Mesenchymal stem cell (in vitro differentiated cells and primary cell): ENCODE measurements around the gene WBP2.

Source experiments
- DNase-seq: peaks from one replicate; pipeline ENCODE4 v3.0.0-alpha.2; 2013
- H2AFZ ChIP-seq: one replicate; pipeline ENCODE4 v1.6.1; 2013; ENCODE audit warnings: low read depth, mild to moderate bottlenecking, control low read depth, inconsistent platforms, low read length, moderate library complexity
- H2AK5ac ChIP-seq: 2 replicates; pipeline ENCODE4 v1.6.1; 2013; ENCODE audit warnings: low read length, moderate library complexity, mild to moderate bottlenecking, inconsistent platforms; ENCODE audit not compliant: severe bottlenecking
- H2BK120ac ChIP-seq: one replicate; pipeline ENCODE4 v1.6.1; 2013; ENCODE audit warnings: low read depth, mild to moderate bottlenecking, inconsistent platforms, low read length, moderate library complexity
- H2BK12ac ChIP-seq, 2 experiments: one replicate each; pipeline ENCODE4 v1.6.1; 2013; ENCODE audit warnings: inconsistent platforms in 2 of 2, low read length in 2 of 2, mild to moderate bottlenecking in 2 of 2, moderate library complexity in 2 of 2, control low read depth in 1 of 2
- H2BK15ac ChIP-seq: one replicate; pipeline ENCODE4 v1.6.1; 2013; ENCODE audit warnings: mild to moderate bottlenecking, low read depth, inconsistent platforms; ENCODE audit not compliant: poor library complexity, severe bottlenecking
- H2BK5ac ChIP-seq: 2 replicates; pipeline ENCODE4 v1.6.1; 2013; ENCODE audit warnings: low read depth, mild to moderate bottlenecking, low read length, control low read depth, inconsistent platforms; ENCODE audit not compliant: poor library complexity, severe bottlenecking
- H3K14ac ChIP-seq, 2 experiments: one replicate each; pipeline ENCODE4 v1.6.1; 2013; ENCODE audit warnings: inconsistent platforms in 2 of 2, low read length in 2 of 2, control low read depth in 1 of 2, mild to moderate bottlenecking in 1 of 2, moderate library complexity in 1 of 2
- H3K18ac ChIP-seq, 2 experiments: one replicate each; pipeline ENCODE4 v1.6.1; 2013; ENCODE audit warnings: inconsistent platforms in 2 of 2, low read length in 2 of 2, control low read depth in 1 of 2, low read depth in 1 of 2, mild to moderate bottlenecking in 1 of 2
- H3K23ac ChIP-seq, 2 experiments: one replicate each; pipeline ENCODE4 v1.6.1; 2013; ENCODE audit warnings: inconsistent platforms in 2 of 2, low read length in 2 of 2, mild to moderate bottlenecking in 2 of 2, moderate library complexity in 2 of 2, control low read depth in 1 of 2
- H3K27ac ChIP-seq: 2 replicates; pipeline ENCODE4 v1.5.1; 2013; ENCODE audit warnings: mild to moderate bottlenecking, moderate library complexity, low read length, control low read depth, inconsistent platforms; ENCODE audit not compliant: poor library complexity, severe bottlenecking
- H3K27me3 ChIP-seq, 2 experiments: 2 replicates each; pipeline versions ENCODE4 v1.6.1 to v1.7.0; 2013; ENCODE audit warnings: low read length in 2 of 2, mild to moderate bottlenecking in 2 of 2, moderate library complexity in 2 of 2, control low read depth in 1 of 2, inconsistent platforms in 1 of 2; ENCODE audit not compliant: control insufficient read depth in 1 of 2, insufficient read depth in 1 of 2
- H3K36me3 ChIP-seq, 2 experiments: 2 replicates each; pipeline versions ENCODE4 v1.6.1 to v1.7.0; 2013; ENCODE audit warnings: low read length in 2 of 2, control low read depth in 1 of 2, inconsistent platforms in 1 of 2, low read depth in 1 of 2, mild to moderate bottlenecking in 1 of 2; ENCODE audit not compliant: insufficient read depth in 2 of 2, control insufficient read depth in 1 of 2
- H3K4ac ChIP-seq, 2 experiments: one replicate each; pipeline ENCODE4 v1.6.1; 2013; ENCODE audit warnings: inconsistent platforms in 2 of 2, low read length in 2 of 2, mild to moderate bottlenecking in 2 of 2, moderate library complexity in 2 of 2, control low read depth in 1 of 2, low read depth in 1 of 2
- H3K4me1 ChIP-seq: 2 replicates; pipeline ENCODE4 v1.6.1; 2013; ENCODE audit warnings: low read depth, low read length, control low read depth; ENCODE audit not compliant: control insufficient read depth, insufficient read depth
- H3K4me2 ChIP-seq: 2 replicates; pipeline ENCODE4 v1.6.1; 2013; ENCODE audit warnings: low read length, mild to moderate bottlenecking, inconsistent platforms; ENCODE audit not compliant: poor library complexity, severe bottlenecking
- H3K4me3 ChIP-seq, 2 experiments: 2 replicates each; pipeline versions ENCODE4 v1.5.1 to v1.7.0; 2013; ENCODE audit warnings: low read length in 2 of 2, mild to moderate bottlenecking in 2 of 2, control low read depth in 1 of 2, low read depth in 1 of 2; ENCODE audit not compliant: insufficient read depth in 1 of 2
- H3K79me1 ChIP-seq: replicated peaks from 2 replicates; pipeline ENCODE4 v1.6.1; 2013; ENCODE audit warnings: mild to moderate bottlenecking, control low read depth, low read length, inconsistent platforms; ENCODE audit not compliant: poor library complexity, severe bottlenecking
- H3K9ac ChIP-seq: 2 replicates; pipeline ENCODE4 v1.7.0; 2013; ENCODE audit warnings: mild to moderate bottlenecking, low read length, moderate library complexity
- H3K9me3 ChIP-seq: 2 replicates; pipeline ENCODE4 v1.7.0; 2013; ENCODE audit warnings: mild to moderate bottlenecking, low read length; ENCODE audit not compliant: control insufficient read depth
- H4K8ac ChIP-seq: one replicate; pipeline ENCODE4 v1.6.1; 2013; ENCODE audit warnings: inconsistent platforms, mild to moderate bottlenecking, low read length, moderate library complexity
- H4K91ac ChIP-seq: one replicate; pipeline ENCODE4 v1.6.1; 2013; ENCODE audit warnings: mild to moderate bottlenecking, low read length, inconsistent platforms
- WGBS: methylation state at CpG from one replicate; pipeline ENCODE4 v1.1.7; 2013; ENCODE audit warnings: mixed read lengths; 5-methylcytosine and 5-hydroxymethylcytosine counted together

The WBP2 gene

GRCh38 chr17:75840799-75841164 is 14.4 kb downstream of the WBP2 start:
- Histone ChIP-seq H3K36me3 (peaks cover 5 to 13% of the 10 kb centered on the region in 2 experiments), H2BK120ac (no peak overlapping the region), H3K4me1 (peaks cover 19% of the 10 kb centered on the region), H4K91ac (no peak overlapping the region), H3K4ac (no peak overlapping the region), H2BK15ac (no peak overlapping the region), H4K8ac (no peak overlapping the region), H3K4me2 (no peak overlapping the region), H2AFZ (no peak overlapping the region), H3K79me1 (no peaks in the 10 kb centered on the region), H2BK5ac (no peak overlapping the region), H3K9ac (no peak overlapping the region), H3K27ac (no peak overlapping the region), H3K4me3 (no peak overlapping the region), H2BK12ac (no peak overlapping the region), H3K23ac (no peak overlapping the region), H2AK5ac (no peak overlapping the region), H3K18ac (no peak overlapping the region), H3K14ac (no peak overlapping the region), H3K27me3 (no peaks in the 10 kb centered on the region), H3K9me3 (no peaks in the 10 kb centered on the region)
- no peak for DNase-seq
- 83% methylated on average over 5 of the region's 7 CpGs for WGBS

GRCh38 chr17:75839942-75840798 is 15.0 kb downstream of the WBP2 start:
- 95% methylated on average over 36 of the region's 36 CpGs for WGBS
- H2BK12ac ChIP-seq = no peak overlapping the region
- no peak overlapping the region for H3K23ac ChIP-seq
- H3K27ac ChIP-seq = no peak overlapping the region
- H3K79me1 ChIP-seq = no peaks in the 10 kb centered on the region
- no peak overlapping the region for H4K91ac ChIP-seq
- H3K9ac ChIP-seq = no peak overlapping the region
- no peak overlapping the region for H2BK5ac ChIP-seq
- H2AFZ ChIP-seq = no peak overlapping the region
- no peak overlapping the region for H3K4ac ChIP-seq
- peaks cover 0 to 15% of the 10 kb centered on the region in 2 experiments for H3K36me3 ChIP-seq
- no peak overlapping the region for H3K18ac ChIP-seq
- no peak overlapping the region for H2BK15ac ChIP-seq
- H3K4me1 ChIP-seq = peaks cover 14% of the 10 kb centered on the region
- no peaks in the 10 kb centered on the region for H3K9me3 ChIP-seq
- H3K4me2 ChIP-seq = no peak overlapping the region
- H3K27me3 ChIP-seq = no peaks in the 10 kb centered on the region
- no peak overlapping the region for H4K8ac ChIP-seq
- no peak overlapping the region for H2BK120ac ChIP-seq
- no peak overlapping the region for H2AK5ac ChIP-seq
- no peak overlapping the region for H3K14ac ChIP-seq
- no peak for DNase-seq
- H3K4me3 ChIP-seq = no peak overlapping the region

GRCh38 chr17:75838410-75838809 is 16.7 kb downstream of the WBP2 start:
- Histone ChIP-seq H3K4me1 (peaks cover 5% of the 10 kb centered on the region), H2AK5ac (no peak overlapping the region), H2AFZ (no peak overlapping the region), H4K91ac (no peak overlapping the region), H3K4me3 (no peak overlapping the region), H3K4ac (no peak overlapping the region), H3K18ac (no peak overlapping the region), H3K9me3 (no peaks in the 10 kb centered on the region), H3K9ac (no peak overlapping the region), H2BK120ac (no peak overlapping the region), H2BK15ac (no peak overlapping the region), H3K79me1 (no peaks in the 10 kb centered on the region), H3K36me3 (peaks cover 0 to 20% of the 10 kb centered on the region in 2 experiments), H3K14ac (no peak overlapping the region), H3K23ac (no peak overlapping the region), H2BK5ac (no peak overlapping the region), H4K8ac (no peak overlapping the region), H3K27me3 (no peaks in the 10 kb centered on the region), H2BK12ac (no peak overlapping the region), H3K27ac (no peak overlapping the region), H3K4me2 (no peak overlapping the region)
- 97% methylated on average over 15 of the region's 15 CpGs for WGBS
- no peak for DNase-seq

- Histone ChIP-seq H3K79me1 (no peaks in the 10 kb centered on the region), H3K27ac (no peak overlapping the region), H3K23ac (no peak overlapping the region), H2BK5ac (no peak overlapping the region), H3K4me1 (peaks cover 5% of the 10 kb centered on the region), H4K91ac (no peak overlapping the region), H3K4ac (no peak overlapping the region), H2BK12ac (no peak overlapping the region), H3K4me2 (no peak overlapping the region), H4K8ac (no peak overlapping the region), H3K9me3 (no peaks in the 10 kb centered on the region), H3K14ac (peak overlapping the region in 1 of 2 experiments; percentile 26), H3K4me3 (no peak overlapping the region), H3K27me3 (no peaks in the 10 kb centered on the region), H2AK5ac (no peak overlapping the region), H2BK120ac (no peak overlapping the region), H3K36me3 (peaks cover 0 to 20% of the 10 kb centered on the region in 2 experiments), H3K9ac (no peak overlapping the region), H2AFZ (no peak overlapping the region), H3K18ac (no peak overlapping the region), H2BK15ac (no peak overlapping the region)
- DNase-seq = no peak
- WGBS = 91% methylated on average over 7 of the region's 7 CpGs
These were observed 17.2 kb downstream of the WBP2 start for GRCh38 chr17:75837899-75838298.
